ENCODE data around the gene UTP14A.
A peak's percentile ranks its signal among the peaks of the same experiment; 100 is the strongest.

Gene UTP14A

DNA sequence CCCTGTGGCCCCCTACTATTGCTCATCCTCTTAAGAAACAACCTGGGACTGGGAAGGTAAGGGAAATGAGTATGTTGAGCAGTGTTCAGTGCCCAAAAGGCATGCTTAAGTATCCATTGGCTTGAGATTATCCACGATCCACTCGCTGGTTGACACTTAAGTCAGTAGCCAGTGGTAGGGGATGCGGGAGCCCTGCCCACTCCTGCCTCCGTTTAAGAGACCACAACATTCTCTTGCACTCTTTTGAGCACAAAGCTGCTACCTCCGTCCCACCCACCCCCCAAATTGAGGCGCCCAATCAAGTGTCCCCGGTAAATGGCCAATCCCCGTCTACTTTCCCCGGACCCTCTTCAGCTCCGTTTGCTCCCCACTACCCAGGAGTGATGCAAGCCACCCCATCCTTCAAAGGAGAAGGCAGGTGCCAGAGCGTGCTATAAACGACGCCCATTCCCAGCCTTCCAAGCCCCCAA is 25.0 kb downstream of the UTP14A start:
- DNase-seq: no peak
- peak overlapping the region; percentile 58 for H3K27ac ChIP-seq (ENCODE audit: insufficient read depth, low read length, poor library complexity, severe bottlenecking)
- peak overlapping the region; percentile 60 for H3K4me3 ChIP-seq (ENCODE audit: insufficient read depth, low read depth, low read length, poor library complexity, severe bottlenecking)

DNA sequence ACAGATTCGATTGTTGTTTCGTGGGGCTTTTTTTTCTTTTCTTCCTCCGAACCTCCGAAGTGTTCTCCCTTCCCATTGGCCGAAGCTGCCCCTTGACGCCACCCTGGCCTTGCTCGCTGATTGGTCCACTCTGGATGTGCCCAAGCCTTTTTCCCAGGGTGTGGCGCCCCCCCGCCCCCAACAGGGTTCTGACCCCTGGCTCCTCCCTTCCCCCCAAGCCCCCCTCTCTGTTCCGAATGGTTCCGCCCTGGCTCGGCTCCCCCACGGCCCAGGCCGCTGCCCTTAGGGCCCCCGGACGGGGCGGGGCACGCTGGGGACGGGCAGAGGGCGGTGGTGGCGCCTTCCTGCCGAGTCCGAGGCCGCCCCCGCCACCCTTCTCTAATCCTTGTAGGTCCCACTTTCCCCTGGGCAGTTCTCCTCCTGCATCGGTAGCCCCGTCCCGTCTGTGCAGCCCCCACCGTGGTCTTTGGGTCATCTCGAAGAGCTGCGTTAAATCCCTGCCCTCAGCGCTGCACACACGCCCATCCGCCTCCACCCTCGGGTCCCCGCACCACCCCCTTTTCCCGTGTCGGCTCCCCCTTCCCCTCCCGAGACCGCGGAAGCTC is 25.5 kb downstream of the UTP14A start:
- Histone ChIP-seq H3K9me3 (ENCODE audit: control insufficient read depth, low read length) (no peaks in the 10 kb centered on the region), H3K27me3 (replicated peaks; ENCODE audit: control insufficient read depth, insufficient read depth, low read length, poor library complexity, severe bottlenecking) (no peaks in the 10 kb centered on the region), H3K4me3 (ENCODE audit: insufficient read depth, low read depth, low read length, poor library complexity, severe bottlenecking) (peak overlapping the region; percentile 60), H3K36me3 (ENCODE audit: control insufficient read depth, insufficient read depth, low read length) (no peaks in the 10 kb centered on the region), H3K27ac (ENCODE audit: insufficient read depth, low read length, poor library complexity, severe bottlenecking) (peak overlapping the region; percentile 58), H3K4me1 (ENCODE audit: control insufficient read depth, insufficient read depth, low read length, poor library complexity, severe bottlenecking) (no peaks in the 10 kb centered on the region)
- peak; percentile 40 to 62 (median 42) for DNase-seq

More for the DNA sequence above, 25.0 kb downstream of the UTP14A start:
- H3K36me3 ChIP-seq (ENCODE audit: control insufficient read depth, insufficient read depth, low read length): no peaks in the 10 kb centered on the region
- H3K9me3 ChIP-seq (ENCODE audit: control insufficient read depth, low read length): no peaks in the 10 kb centered on the region
- no peaks in the 10 kb centered on the region for H3K4me1 ChIP-seq (ENCODE audit: control insufficient read depth, insufficient read depth, low read length, poor library complexity, severe bottlenecking)
- H3K27me3 ChIP-seq (replicated peaks; ENCODE audit: control insufficient read depth, insufficient read depth, low read length, poor library complexity, severe bottlenecking): no peaks in the 10 kb centered on the region

DNA sequence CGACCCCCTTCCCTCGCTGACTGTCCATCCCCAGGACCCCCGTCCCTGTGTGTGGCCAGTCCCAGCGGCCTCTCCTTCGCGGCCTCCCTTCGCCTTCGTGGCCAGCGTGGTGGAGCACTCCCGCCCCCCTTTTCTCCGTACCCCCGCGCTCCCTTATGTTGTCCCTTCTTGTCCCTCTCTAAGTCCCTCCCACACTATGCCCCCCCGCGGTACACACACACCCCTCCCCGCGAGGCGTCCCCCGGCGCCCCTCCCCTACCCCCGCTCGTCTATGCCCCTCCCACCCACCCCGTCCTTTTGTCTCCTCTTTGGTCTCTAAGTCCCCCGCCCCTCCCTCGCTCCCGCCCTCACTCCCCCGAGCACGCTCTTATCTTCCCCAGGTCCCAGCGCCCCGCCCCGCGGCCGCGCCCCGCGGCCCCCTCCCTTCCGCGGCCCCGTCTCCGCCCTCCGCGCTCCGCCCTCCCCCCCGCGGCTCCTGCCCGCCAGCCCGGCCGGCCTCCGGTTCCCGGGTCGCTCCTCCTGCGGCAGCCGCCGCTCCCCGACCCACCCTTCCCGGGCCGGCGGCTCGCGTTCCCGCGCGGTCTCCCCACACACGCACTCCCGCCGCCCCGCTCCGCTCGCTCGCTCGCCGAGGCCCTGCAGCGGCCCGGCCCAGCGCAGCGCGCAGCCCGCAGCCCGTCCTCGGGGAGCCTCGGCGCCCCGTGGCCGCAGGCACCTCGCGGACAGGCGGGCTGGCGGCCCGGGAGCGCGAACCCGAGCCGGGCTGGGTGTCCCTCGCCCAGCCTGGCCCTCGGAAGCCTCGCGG is 26.3 kb downstream of the UTP14A start:
- Histone ChIP-seq H3K27ac (ENCODE audit: insufficient read depth, low read length, poor library complexity, severe bottlenecking) (peak overlapping the region; percentile 58), H3K36me3 (ENCODE audit: control insufficient read depth, insufficient read depth, low read length) (no peaks in the 10 kb centered on the region), H3K27me3 (replicated peaks; ENCODE audit: control insufficient read depth, insufficient read depth, low read length, poor library complexity, severe bottlenecking) (no peaks in the 10 kb centered on the region), H3K4me1 (ENCODE audit: control insufficient read depth, insufficient read depth, low read length, poor library complexity, severe bottlenecking) (no peaks in the 10 kb centered on the region), H3K4me3 (ENCODE audit: insufficient read depth, low read depth, low read length, poor library complexity, severe bottlenecking) (peak overlapping the region; percentile 60), H3K9me3 (ENCODE audit: control insufficient read depth, low read length) (no peaks in the 10 kb centered on the region)
- peak; percentile 71 to 78 (median 73) for DNase-seq

DNA sequence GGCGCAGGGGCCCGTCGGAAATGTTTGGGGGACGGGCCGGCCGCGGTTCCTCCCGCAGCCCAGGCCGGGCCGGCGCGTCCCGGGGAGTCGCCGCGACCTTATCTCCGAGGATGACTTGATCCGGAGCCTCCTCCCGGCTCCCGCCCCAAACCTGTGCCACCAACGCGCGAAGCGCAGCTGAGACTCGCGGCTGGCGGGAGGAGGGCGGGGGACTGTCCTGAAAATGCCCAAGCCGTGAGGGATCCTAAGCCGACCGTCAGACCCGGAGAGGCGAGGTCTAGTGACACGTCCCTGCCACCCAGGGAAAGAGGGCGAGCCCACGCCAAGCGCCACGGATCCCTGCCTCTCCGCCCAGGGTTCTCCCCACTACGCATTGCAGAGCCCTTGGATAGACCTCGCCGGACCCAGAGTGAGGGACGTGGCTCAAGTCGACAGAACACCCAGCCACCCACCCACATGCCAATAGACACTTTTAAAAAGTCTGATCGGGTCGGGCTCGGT is 26.9 kb downstream of the UTP14A start:
- H3K4me1 ChIP-seq (ENCODE audit: control insufficient read depth, insufficient read depth, low read length, poor library complexity, severe bottlenecking): no peaks in the 10 kb centered on the region
- H3K36me3 ChIP-seq (ENCODE audit: control insufficient read depth, insufficient read depth, low read length): no peaks in the 10 kb centered on the region
- DNase-seq: no peak
- no peaks in the 10 kb centered on the region for H3K9me3 ChIP-seq (ENCODE audit: control insufficient read depth, low read length)
- H3K27me3 ChIP-seq (replicated peaks; ENCODE audit: control insufficient read depth, insufficient read depth, low read length, poor library complexity, severe bottlenecking): no peaks in the 10 kb centered on the region
- no peak overlapping the region for H3K27ac ChIP-seq (ENCODE audit: insufficient read depth, low read length, poor library complexity, severe bottlenecking)
- H3K4me3 ChIP-seq (ENCODE audit: insufficient read depth, low read depth, low read length, poor library complexity, severe bottlenecking): peak overlapping the region; percentile 25

DNA sequence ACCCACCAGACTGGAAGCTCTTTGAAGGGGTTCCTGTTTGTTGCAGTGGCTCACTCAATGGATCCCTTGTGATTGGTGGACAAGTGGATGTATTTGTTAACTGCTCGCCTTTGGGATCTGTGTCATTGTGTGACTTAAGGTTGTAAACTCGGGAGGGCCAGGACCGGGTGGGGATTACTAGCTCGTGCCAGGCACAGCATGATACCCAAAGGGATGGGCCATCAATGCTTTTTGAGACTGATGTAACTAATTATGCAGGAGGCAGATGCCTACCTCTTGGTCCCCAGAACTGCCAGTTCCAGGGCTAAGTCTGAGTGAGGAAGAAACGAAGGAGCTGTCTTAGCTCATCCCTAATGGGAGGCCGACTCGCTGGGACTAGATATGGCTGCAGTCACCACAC is 27.7 kb downstream of the UTP14A start:
- H3K27ac ChIP-seq (ENCODE audit: insufficient read depth, low read length, poor library complexity, severe bottlenecking): no peak overlapping the region
- no peak for DNase-seq
- no peak overlapping the region for H3K4me3 ChIP-seq (ENCODE audit: insufficient read depth, low read depth, low read length, poor library complexity, severe bottlenecking)
- H3K4me1 ChIP-seq (ENCODE audit: control insufficient read depth, insufficient read depth, low read length, poor library complexity, severe bottlenecking): no peaks in the 10 kb centered on the region
- no peaks in the 10 kb centered on the region for H3K9me3 ChIP-seq (ENCODE audit: control insufficient read depth, low read length)
- no peaks in the 10 kb centered on the region for H3K36me3 ChIP-seq (ENCODE audit: control insufficient read depth, insufficient read depth, low read length)
- H3K27me3 ChIP-seq (replicated peaks; ENCODE audit: control insufficient read depth, insufficient read depth, low read length, poor library complexity, severe bottlenecking): no peaks in the 10 kb centered on the region

DNA sequence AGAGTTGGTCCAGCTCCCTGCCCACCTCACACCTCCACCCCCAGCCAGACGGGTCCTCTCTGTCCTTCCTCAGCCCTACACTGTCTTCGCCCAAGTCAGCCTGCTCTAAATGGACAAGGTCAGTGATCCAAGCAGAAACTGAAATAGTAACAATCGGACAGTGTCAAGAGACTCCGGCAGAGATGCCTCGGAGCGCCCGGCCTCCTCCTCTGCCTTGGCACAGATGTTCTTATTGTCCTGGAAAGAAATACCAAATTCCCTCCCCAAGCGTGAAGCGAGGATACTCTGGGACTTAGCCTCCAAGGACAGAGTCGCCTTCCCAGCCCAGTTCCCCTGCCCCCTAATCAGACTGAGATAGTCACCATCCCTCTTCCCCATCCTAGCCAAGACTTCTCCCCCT is 28.5 kb downstream of the UTP14A start:
- Histone ChIP-seq H3K4me3 (ENCODE audit: insufficient read depth, low read depth, low read length, poor library complexity, severe bottlenecking) (no peak overlapping the region), H3K9me3 (ENCODE audit: control insufficient read depth, low read length) (no peaks in the 10 kb centered on the region), H3K27ac (ENCODE audit: insufficient read depth, low read length, poor library complexity, severe bottlenecking) (no peak overlapping the region), H3K4me1 (ENCODE audit: control insufficient read depth, insufficient read depth, low read length, poor library complexity, severe bottlenecking) (no peaks in the 10 kb centered on the region), H3K27me3 (replicated peaks; ENCODE audit: control insufficient read depth, insufficient read depth, low read length, poor library complexity, severe bottlenecking) (no peaks in the 10 kb centered on the region), H3K36me3 (ENCODE audit: control insufficient read depth, insufficient read depth, low read length) (no peaks in the 10 kb centered on the region)
- no peak for DNase-seq

DNA sequence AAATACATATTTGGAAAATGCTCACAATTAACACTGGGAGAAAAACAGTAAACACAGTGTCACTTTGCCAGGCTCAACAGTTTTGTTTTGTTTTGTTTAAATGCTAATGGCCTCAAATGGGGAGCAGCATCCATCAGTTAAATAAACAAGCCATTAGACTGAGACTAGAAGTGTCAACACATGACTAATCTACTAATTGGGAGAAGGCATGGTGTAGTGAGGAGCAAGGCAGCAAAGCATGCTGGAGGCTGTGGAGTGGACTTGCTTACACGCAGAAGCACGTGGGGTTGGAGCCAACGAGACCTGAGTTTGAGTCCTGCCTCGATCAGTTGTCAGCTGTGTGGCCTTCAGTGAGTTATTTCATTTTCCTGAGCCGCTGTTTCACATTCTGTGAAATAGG is 29.0 kb downstream of the UTP14A start:
- Histone ChIP-seq H3K4me3 (ENCODE audit: insufficient read depth, low read depth, low read length, poor library complexity, severe bottlenecking) (no peak overlapping the region), H3K27ac (ENCODE audit: insufficient read depth, low read length, poor library complexity, severe bottlenecking) (no peak overlapping the region), H3K27me3 (replicated peaks; ENCODE audit: control insufficient read depth, insufficient read depth, low read length, poor library complexity, severe bottlenecking) (no peaks in the 10 kb centered on the region), H3K36me3 (ENCODE audit: control insufficient read depth, insufficient read depth, low read length) (no peaks in the 10 kb centered on the region), H3K4me1 (ENCODE audit: control insufficient read depth, insufficient read depth, low read length, poor library complexity, severe bottlenecking) (no peaks in the 10 kb centered on the region), H3K9me3 (ENCODE audit: control insufficient read depth, low read length) (no peaks in the 10 kb centered on the region)
- no peak for DNase-seq

DNA sequence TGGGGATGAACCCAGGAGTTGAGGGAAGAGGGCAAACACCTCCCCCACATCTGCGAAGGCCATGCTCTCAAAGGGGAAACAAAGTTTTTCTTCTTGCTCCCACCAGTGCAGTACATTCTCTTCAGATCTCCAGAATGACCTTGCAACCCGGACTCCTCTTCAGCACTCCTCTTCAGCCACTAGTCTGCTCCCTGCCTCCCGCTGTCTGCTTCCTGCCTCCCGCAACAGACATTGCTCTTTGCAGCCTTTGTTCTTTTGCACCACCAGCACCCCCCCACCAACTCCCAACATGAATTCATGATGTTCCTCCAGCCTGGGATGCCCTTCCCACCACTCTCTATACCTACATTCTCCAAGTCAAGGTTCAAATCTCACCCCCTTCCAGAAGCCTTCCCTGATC is 32.1 kb downstream of the UTP14A start:
- no peaks in the 10 kb centered on the region for H3K36me3 ChIP-seq (ENCODE audit: control insufficient read depth, insufficient read depth, low read length)
- H3K4me1 ChIP-seq (ENCODE audit: control insufficient read depth, insufficient read depth, low read length, poor library complexity, severe bottlenecking): no peaks in the 10 kb centered on the region
- no peak overlapping the region for H3K4me3 ChIP-seq (ENCODE audit: insufficient read depth, low read depth, low read length, poor library complexity, severe bottlenecking)
- H3K27ac ChIP-seq (ENCODE audit: insufficient read depth, low read length, poor library complexity, severe bottlenecking): no peak overlapping the region
- no peak for DNase-seq
- no peaks in the 10 kb centered on the region for H3K9me3 ChIP-seq (ENCODE audit: control insufficient read depth, low read length)
- no peaks in the 10 kb centered on the region for H3K27me3 ChIP-seq (replicated peaks; ENCODE audit: control insufficient read depth, insufficient read depth, low read length, poor library complexity, severe bottlenecking)

DNA sequence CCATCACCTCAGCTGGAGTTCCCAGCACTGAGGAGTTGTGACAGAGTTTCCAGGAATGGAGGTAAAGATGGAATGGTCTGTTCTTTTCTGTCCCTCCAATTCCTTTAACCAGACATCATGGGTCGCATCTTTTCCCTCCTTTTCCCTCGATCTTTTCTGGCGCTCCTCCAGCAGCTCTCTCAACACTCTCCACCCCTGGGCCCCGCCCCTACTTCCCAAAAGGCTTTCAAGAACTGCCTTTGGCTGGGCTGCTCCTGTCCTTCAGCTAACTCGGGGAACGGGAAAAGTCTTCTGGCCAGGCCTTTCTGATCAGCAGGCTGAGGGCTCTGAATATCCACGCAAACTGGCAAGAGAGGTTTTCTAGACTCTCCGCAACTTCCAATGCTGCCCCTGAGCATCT is 34.0 kb downstream of the UTP14A start:
- Histone ChIP-seq H3K36me3 (ENCODE audit: control insufficient read depth, insufficient read depth, low read length) (no peaks in the 10 kb centered on the region), H3K27me3 (replicated peaks; ENCODE audit: control insufficient read depth, insufficient read depth, low read length, poor library complexity, severe bottlenecking) (no peaks in the 10 kb centered on the region), H3K4me1 (ENCODE audit: control insufficient read depth, insufficient read depth, low read length, poor library complexity, severe bottlenecking) (no peaks in the 10 kb centered on the region), H3K27ac (ENCODE audit: insufficient read depth, low read length, poor library complexity, severe bottlenecking) (no peak overlapping the region), H3K9me3 (ENCODE audit: control insufficient read depth, low read length) (no peaks in the 10 kb centered on the region), H3K4me3 (ENCODE audit: insufficient read depth, low read depth, low read length, poor library complexity, severe bottlenecking) (no peak overlapping the region)
- no peak for DNase-seq

DNA sequence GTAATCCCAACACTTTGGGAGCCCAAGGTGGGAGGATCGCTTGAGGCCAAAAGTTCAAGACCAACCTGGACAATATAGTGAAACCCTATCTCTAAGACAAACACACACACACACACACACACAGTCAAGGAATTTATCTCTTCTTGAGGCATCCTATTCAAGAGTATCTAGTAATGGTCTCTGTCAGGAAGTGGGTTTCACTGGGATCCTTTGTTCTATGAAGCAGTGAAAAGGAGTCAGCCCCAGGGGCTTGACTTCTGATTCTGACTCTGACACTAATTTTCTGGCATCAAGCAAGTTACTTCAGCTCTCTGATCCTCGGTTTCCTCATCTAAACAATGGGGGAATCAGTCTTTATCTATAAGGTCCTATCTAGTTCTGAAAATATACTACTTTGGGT is 34.8 kb downstream of the UTP14A start:
- no peak overlapping the region for H3K27ac ChIP-seq (ENCODE audit: insufficient read depth, low read length, poor library complexity, severe bottlenecking)
- no peaks in the 10 kb centered on the region for H3K4me1 ChIP-seq (ENCODE audit: control insufficient read depth, insufficient read depth, low read length, poor library complexity, severe bottlenecking)
- H3K27me3 ChIP-seq (replicated peaks; ENCODE audit: control insufficient read depth, insufficient read depth, low read length, poor library complexity, severe bottlenecking): no peaks in the 10 kb centered on the region
- H3K4me3 ChIP-seq (ENCODE audit: insufficient read depth, low read depth, low read length, poor library complexity, severe bottlenecking): no peak overlapping the region
- no peaks in the 10 kb centered on the region for H3K9me3 ChIP-seq (ENCODE audit: control insufficient read depth, low read length)
- DNase-seq: no peak
- no peaks in the 10 kb centered on the region for H3K36me3 ChIP-seq (ENCODE audit: control insufficient read depth, insufficient read depth, low read length)
